ENCODE measurements around the gene MSLN.
A peak's percentile ranks its signal among the peaks of the same experiment; 100 is the strongest.
"Not testable (repeated sequence)": the region's sequence is repeated elsewhere in the genome, so short reads cannot be mapped to it uniquely, and the experiment has no call there.

MSLN gene

GRCh38 chr16:760545-761343 lies at the start of gene MSLN:
Gene MSLN, plus strand, starts transcription at chr16:760734. Its CDS starts 1,947 bp downstream, at chr16:762681.
- H3K36me3 ChIP-seq (ENCODE audit: control insufficient read depth, insufficient read depth, low read length) = no peaks in the 10 kb centered on the region
- no peak for DNase-seq (ENCODE audit: extremely low read depth, insufficient read length)
- H3K4me3 ChIP-seq (replicated peaks; ENCODE audit: low read depth, low read length) = no peak within 1 kb of the TSS
- no peak for TF ChIP-seq CTCF (IDR thresholded peaks at IDR 0.05; ENCODE audit: insufficient read depth, low read length, poor library complexity, severe bottlenecking)
- no peaks in the 10 kb centered on the region for H3K27me3 ChIP-seq (replicated peaks; ENCODE audit: control insufficient read depth, insufficient read depth, low read length)

GRCh38 chr16:711084-711483 lies 49.5 kb upstream of the MSLN start:
- peaks cover 2% of the 10 kb centered on the region for H3K27me3 ChIP-seq (replicated peaks; ENCODE audit: control insufficient read depth, insufficient read depth, low read length)
- no peak overlapping the region for H3K4me3 ChIP-seq (replicated peaks; ENCODE audit: low read depth, low read length)
- DNase-seq (ENCODE audit: extremely low read depth, insufficient read length) = no peak
- H3K36me3 ChIP-seq (ENCODE audit: control insufficient read depth, insufficient read depth, low read length) = no peaks in the 10 kb centered on the region
- TF ChIP-seq CTCF (IDR thresholded peaks at IDR 0.05; ENCODE audit: insufficient read depth, low read length, poor library complexity, severe bottlenecking) = no peak

- peak; percentile 77 for DNase-seq (ENCODE audit: extremely low read depth, insufficient read length)
- H3K36me3 ChIP-seq (ENCODE audit: control insufficient read depth, insufficient read depth, low read length) = no peaks in the 10 kb centered on the region
- H3K4me3 ChIP-seq (replicated peaks; ENCODE audit: low read depth, low read length) = no peak overlapping the region
- peaks cover 2% of the 10 kb centered on the region for H3K27me3 ChIP-seq (replicated peaks; ENCODE audit: control insufficient read depth, insufficient read depth, low read length)
- TF ChIP-seq CTCF (IDR thresholded peaks at IDR 0.05; ENCODE audit: insufficient read depth, low read length, poor library complexity, severe bottlenecking) = peak; percentile 93
These were observed 48.8 kb upstream of the MSLN start for GRCh38 chr16:711548-712320.

GRCh38 chr16:712740-713250 lies 47.7 kb upstream of the MSLN start:
- not testable (repeated sequence) for H3K27me3 ChIP-seq (replicated peaks; ENCODE audit: control insufficient read depth, insufficient read depth, low read length); DNase-seq (ENCODE audit: extremely low read depth, insufficient read length); H3K36me3 ChIP-seq (ENCODE audit: control insufficient read depth, insufficient read depth, low read length); H3K4me3 ChIP-seq (replicated peaks; ENCODE audit: low read depth, low read length)

- H3K27me3 ChIP-seq (replicated peaks; ENCODE audit: control insufficient read depth, insufficient read depth, low read length) = peaks cover 2% of the 10 kb centered on the region; the same call in 1 of the 2 replicates
- H3K36me3 ChIP-seq (ENCODE audit: control insufficient read depth, insufficient read depth, low read length) = no peaks in the 10 kb centered on the region
- TF ChIP-seq CTCF (IDR thresholded peaks at IDR 0.05; ENCODE audit: insufficient read depth, low read length, poor library complexity, severe bottlenecking) = no peak
- no peak overlapping the region for H3K4me3 ChIP-seq (replicated peaks; ENCODE audit: low read depth, low read length)
- no peak for DNase-seq (ENCODE audit: extremely low read depth, insufficient read length)
These were observed 46.5 kb upstream of the MSLN start for GRCh38 chr16:714079-714478.
